IPS-15b (cell line): ENCODE measurements around the gene FAM3B.
"Not testable (repeated sequence)": the region's sequence is repeated elsewhere in the genome, so short reads cannot be mapped to it uniquely, and the experiment has no call there.

ENCODE experiments used
- H3K27me3 ChIP-seq: one replicate; pipeline ENCODE4 v1.6.1; 2013; ENCODE audit warnings: low read length; ENCODE audit not compliant: control insufficient read depth, insufficient read depth
- H3K36me3 ChIP-seq: one replicate; pipeline ENCODE4 v1.6.1; 2013; ENCODE audit warnings: low read length; ENCODE audit not compliant: control insufficient read depth, insufficient read depth
- H3K4me1 ChIP-seq: one replicate; pipeline ENCODE4 v1.6.1; 2013; ENCODE audit warnings: mild to moderate bottlenecking, low read length; ENCODE audit not compliant: control insufficient read depth, insufficient read depth
- H3K4me3 ChIP-seq: one replicate; pipeline ENCODE4 v1.5.1; 2013; ENCODE audit warnings: low read depth, low read length
- H3K9ac ChIP-seq: one replicate; pipeline ENCODE4 v1.6.1; 2013; ENCODE audit warnings: low read depth, mild to moderate bottlenecking, low read length
- H3K9me3 ChIP-seq: one replicate; pipeline ENCODE4 v1.6.1; 2013; ENCODE audit warnings: mild to moderate bottlenecking, low read length; ENCODE audit not compliant: control insufficient read depth, insufficient read depth

FAM3B gene

DNA sequence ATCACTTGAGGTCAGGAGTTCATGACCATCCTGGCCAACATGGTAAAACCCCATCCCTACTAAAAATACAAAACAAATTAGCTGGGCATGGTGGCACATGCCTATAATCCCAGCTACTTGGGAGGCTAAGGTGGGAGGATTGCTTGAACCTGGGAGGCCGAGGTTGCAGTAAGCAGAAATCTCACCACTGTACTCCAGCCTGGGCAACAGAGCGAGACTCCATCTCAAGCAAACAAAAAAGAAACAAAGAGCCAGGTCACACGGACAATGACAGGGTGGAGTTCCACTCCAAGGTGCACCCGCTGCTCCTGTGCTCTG, 43.1 kb downstream of the FAM3B start:
- not testable (repeated sequence) for H3K4me1 ChIP-seq, H3K36me3 ChIP-seq, H3K9ac ChIP-seq, H3K9me3 ChIP-seq, H3K27me3 ChIP-seq, H3K4me3 ChIP-seq

DNA sequence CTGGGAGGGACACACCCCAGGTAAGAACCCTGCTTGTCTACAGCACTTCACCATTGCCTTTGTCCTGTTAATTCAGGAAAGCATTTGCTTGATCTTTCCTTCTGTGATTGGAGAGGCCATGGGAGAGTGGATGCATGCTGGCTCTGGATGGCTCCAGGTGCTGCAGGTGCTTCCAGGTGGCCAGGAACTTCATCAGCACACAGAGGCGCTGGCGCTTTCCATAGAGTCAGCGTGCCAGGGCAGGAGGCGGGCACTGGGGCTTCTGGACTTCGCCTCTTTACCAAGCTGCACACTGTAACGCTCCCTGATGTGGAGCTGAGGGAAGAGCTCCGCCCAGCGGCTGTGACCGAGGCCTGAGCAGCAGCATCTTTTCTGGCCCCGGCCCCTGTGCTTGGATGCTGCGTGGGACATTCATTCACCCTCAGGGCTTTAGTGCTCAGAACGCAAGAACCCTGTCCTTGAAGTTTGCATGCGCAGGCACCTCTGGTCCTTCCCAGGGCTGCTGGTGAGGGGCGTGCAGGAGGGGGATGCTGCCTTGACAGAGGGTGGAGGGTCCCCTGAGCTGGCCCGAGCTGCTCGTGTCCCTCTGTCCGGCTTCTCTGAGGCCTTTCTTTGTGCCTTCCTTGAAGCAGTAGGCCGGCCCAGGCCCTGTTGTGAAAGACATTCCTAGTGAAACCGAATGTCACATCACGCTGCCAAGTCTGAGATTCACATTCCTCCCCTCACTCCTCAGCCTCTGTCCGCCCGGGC, 43.6 kb downstream of the FAM3B start:
- no peaks in the 10 kb centered on the region for H3K36me3 ChIP-seq
- H3K4me3 ChIP-seq = no peak overlapping the region
- no peaks in the 10 kb centered on the region for H3K27me3 ChIP-seq
- peaks cover 2% of the 10 kb centered on the region for H3K4me1 ChIP-seq
- no peaks in the 10 kb centered on the region for H3K9me3 ChIP-seq
- H3K9ac ChIP-seq = no peak overlapping the region

DNA sequence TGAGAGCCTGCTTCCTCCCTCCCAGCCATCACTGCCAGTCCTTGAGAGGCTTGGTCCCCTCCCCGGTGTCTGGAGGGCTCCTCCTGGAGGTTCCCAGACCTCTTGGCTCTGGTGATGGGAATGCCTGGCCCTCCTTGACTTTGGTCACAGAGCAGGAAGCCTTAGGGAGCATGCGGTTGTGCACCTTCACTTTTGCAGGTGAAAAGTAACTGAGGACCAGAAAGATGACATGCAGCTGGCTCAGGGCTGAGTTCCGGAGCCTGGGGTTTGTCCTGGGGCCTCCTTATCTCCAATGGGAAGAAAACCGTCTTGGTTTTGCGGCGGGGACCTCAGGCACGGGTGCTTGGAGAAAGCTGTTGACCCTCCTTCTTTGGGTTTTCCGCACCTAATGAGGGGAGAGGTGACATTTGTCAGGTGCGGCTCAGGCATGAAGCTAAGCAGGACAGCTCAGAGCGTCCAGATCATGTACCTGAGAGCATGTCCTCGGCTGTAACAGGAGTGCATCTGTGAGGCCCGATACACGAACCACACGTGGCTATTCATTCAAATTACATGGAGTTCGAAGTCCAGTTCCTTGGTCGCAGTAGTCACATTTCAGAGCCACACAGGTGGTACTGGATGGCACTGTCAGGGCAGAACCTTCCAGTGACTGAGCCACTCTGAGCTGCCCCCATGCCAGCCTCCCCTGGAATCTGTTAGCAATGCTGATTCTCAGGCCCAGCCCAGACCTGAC, 44.6 kb downstream of the FAM3B start:
- H3K9ac ChIP-seq = no peak overlapping the region
- H3K9me3 ChIP-seq = no peaks in the 10 kb centered on the region
- peaks cover 2% of the 10 kb centered on the region for H3K4me1 ChIP-seq
- H3K27me3 ChIP-seq = no peaks in the 10 kb centered on the region
- H3K4me3 ChIP-seq = no peak overlapping the region
- no peaks in the 10 kb centered on the region for H3K36me3 ChIP-seq

DNA sequence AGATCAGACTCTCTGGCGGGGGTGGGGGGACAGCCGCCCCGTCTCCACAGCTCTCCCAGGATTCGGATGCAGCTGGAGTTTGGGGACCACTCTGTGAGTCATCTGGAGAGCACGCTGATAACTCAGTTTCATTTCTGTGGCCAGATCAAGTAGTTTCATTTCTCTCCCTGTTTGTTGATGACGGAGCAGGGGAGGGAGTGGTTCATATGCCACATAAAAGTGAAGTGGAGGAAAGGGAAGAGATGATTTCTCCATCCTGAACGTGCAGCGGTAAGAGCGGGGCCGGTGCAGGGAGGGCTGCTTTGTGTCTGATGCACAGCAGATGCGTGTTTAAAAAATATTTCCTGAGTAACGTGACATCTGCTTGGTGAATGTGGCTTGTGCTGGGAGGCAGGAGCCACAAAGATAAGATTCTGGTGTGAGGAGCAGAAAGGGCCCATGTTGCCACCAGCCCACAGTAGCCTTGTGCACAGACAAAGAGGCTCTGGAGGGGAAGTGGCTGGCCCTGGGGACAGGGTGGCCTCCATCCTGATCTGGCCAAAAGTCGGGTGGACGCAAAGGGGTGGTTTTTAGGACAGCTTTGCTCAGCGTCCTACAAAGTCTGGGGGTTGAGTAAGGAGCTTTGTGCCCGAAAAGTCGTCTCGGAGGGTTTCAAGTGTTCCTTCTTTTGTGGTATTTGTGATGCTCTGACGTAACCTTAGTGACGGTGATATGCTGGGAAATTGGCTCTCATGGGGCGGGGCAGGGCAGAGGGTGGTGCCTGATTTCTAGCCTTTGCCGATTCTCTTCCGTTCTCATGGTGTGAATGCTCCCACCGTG, 45.4 kb downstream of the FAM3B start, which contains the start of gene MX2:
TSS of gene MX2 (plus strand) at position 242 of the 819 bp plus-strand sequence. CDS start 14,880 bp downstream, outside the sequence.
- no peak within 1 kb of the TSS for H3K9ac ChIP-seq
- no peak within 1 kb of the TSS for H3K4me3 ChIP-seq
- no peaks in the 10 kb centered on the region for H3K36me3 ChIP-seq
- no peaks in the 10 kb centered on the region for H3K9me3 ChIP-seq
- peaks cover 2% of the 10 kb centered on the region for H3K4me1 ChIP-seq
- H3K27me3 ChIP-seq = no peaks in the 10 kb centered on the region

DNA sequence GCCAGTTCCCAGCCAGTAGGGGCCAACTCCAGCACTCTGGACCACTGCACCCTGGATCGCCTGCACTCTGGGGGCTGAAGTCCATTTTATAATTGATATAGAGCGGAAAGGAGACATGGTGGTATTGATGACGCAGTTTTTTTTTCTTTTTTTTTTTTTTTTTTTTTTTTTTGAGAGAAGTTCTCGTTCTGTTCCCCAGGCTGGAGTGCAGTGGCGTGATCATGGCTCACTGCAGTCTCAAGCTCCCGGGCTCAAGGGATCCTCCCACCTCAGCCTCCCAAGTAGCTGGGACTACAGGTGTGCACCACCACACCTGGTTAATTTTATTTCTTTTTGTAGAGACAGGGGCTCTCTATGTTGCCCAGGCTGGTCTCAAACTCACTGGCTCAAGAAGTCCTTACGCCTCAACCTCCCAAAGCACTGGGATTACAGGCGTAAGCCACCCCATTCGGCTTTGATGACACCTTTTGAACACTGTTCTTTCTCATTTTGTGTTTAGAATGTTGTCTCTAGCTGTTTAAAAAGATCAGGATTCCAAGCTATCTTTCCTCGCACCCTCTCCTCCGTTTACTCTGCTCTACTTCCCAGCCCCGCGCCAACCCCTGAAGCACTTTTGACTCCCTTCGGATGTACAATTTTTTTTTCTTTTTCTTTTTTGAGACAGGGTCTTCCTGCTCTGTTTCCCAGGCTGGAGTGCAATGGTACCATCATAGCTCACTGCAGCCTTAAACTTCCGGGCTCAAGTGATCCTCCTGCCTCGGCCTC, 46.2 kb downstream of the FAM3B start:
- Histone ChIP-seq H3K4me1 (peaks cover 2% of the 10 kb centered on the region), H3K27me3 (no peaks in the 10 kb centered on the region), H3K9ac (no peak overlapping the region), H3K4me3 (no peak overlapping the region), H3K36me3 (no peaks in the 10 kb centered on the region), H3K9me3 (no peaks in the 10 kb centered on the region)

DNA sequence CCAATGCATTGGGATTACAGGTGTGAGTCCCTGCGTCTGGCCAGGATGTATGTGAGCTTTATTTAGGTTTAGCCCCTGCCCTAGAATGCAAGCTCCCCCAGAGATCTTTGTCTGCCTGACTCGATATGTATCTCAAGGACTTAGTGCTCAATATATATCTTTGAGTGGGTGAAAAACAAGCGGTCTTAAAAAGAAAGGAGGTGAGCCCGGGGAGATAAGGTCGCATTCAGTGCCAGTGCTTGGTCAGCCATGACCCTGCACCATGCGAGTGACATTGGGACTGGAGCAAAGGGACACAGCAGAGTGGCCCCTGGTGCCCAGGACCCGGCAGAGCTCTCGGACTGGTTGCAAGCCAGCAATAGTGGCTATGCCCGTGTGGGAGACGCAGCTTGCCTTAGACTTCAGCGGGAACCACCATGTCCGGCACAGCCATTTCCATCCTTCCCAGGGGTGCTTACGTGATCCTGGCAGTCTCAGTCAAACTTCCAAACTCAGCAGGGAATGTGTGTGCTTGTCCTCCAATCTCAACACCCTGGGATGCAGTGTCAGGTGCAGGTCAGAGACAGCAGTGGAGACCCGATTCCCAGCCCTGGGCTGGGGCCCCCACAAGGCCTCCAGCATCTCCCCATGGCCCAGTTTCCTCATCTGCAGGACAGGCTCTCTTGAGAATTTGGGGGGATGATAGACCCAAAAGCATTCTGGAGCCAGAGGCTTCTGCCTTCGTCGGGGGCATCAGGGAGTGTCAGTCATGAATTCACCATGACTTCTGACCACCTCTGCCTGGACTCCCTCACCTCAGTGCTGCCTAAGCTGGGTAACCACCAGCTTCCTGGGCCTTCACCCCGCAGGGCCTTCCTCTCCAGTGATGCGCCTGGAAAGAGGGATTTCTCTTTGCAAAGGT, 47.0 kb downstream of the FAM3B start:
- H3K4me3 ChIP-seq = no peak overlapping the region
- H3K27me3 ChIP-seq = no peaks in the 10 kb centered on the region

DNA sequence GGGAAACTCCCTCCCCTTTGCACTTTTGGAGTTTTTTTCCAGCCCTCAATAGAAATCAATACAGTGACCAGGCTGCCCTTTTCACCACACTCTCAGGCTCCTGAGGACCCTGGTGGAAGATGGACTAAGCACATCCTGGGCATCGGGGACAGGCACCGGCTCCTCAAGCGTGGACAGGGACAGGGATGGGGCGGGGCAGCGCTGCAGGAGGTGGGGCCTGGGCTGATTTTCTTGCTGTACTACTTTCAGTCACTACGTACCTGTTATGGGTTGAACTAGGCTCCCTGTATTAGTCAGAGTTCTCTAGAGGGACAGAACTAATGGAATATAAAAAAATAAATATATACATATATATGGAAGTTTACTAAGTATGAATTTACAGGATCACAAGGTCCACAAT, 47.7 kb downstream of the FAM3B start:
- no peaks in the 10 kb centered on the region for H3K36me3 ChIP-seq
- no peaks in the 10 kb centered on the region for H3K27me3 ChIP-seq
- H3K4me1 ChIP-seq = peaks cover 2% of the 10 kb centered on the region
- H3K4me3 ChIP-seq = no peak overlapping the region
- H3K9ac ChIP-seq = no peak overlapping the region
- H3K9me3 ChIP-seq = no peaks in the 10 kb centered on the region

More for the DNA sequence above, 47.0 kb downstream of the FAM3B start:
- Histone ChIP-seq H3K9ac (no peak overlapping the region), H3K4me1 (peaks cover 2% of the 10 kb centered on the region), H3K36me3 (no peaks in the 10 kb centered on the region), H3K9me3 (no peaks in the 10 kb centered on the region)

DNA sequence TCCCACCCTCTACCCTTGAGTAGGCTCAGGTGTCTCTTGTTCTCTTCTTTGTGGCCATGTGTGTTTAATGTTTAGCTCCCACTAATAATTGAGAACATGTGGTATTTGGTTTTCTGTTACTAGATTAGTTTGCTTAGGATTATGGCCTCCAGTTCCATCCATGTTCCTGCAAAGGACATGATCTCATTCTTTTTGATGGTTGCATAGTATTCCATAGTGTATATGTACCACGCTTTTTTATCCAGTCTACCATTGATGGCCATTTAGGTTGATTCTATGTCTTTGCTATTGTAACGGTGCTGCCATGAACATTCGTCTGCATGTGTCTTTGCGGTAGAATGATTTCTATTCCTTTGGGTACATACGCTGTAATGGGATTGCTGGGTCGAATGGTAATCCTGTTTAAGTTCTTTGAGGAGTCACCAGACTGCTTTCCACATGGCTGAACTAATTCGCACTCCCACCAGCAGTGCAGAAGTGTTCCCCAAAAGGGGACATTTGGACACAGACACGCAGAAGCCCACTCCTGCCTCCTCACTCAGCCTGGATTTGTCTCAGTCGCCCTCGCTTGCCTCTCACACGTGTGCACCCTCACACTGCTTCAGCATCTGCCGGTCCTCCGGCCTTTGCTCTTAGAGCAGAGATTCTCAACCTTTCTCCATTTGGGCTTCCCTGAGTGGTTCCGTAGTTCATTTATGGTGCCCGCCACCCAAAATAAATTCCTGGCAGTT, 48.9 kb downstream of the FAM3B start:
- no peaks in the 10 kb centered on the region for H3K9me3 ChIP-seq

DNA sequence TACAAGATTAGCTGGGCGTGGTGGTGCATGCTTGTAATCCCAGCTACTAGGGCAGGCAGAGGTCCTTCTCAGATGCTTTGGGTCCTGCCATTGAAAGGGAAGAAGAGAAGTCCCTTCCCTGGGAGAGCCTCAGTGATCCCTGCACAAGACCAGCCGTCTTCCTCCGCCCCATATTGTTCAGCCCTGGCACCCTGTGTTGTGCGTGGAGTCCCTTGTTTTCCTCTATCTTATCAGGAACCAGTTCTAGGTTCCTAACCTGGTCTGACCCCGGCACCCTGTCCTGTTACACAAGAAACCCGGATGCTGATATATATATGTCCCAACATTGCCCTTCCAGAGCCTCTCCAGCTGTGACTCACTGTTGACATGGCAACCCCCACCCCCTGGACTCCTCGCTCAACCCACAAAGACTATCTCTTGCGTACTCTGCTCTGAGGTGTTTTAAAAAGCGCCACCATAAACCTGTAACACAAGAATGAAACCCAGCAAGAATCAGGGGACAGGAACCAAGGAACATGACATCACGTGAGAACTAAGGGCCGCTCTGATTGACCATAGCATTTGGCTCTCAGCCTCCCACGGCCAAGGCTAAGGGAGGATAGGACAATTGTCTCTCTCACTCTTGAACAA, 50.0 kb downstream of the FAM3B start:
- Histone ChIP-seq H3K9me3 (no peaks in the 10 kb centered on the region), H3K36me3 (no peaks in the 10 kb centered on the region), H3K27me3 (peaks cover 6% of the 10 kb centered on the region), H3K4me1 (no peaks in the 10 kb centered on the region), H3K4me3 (no peak overlapping the region), H3K9ac (no peak overlapping the region)

More for the DNA sequence above, 48.9 kb downstream of the FAM3B start:
- Histone ChIP-seq H3K27me3 (peaks cover 6% of the 10 kb centered on the region), H3K4me3 (no peak overlapping the region), H3K36me3 (no peaks in the 10 kb centered on the region), H3K9ac (no peak overlapping the region), H3K4me1 (no peaks in the 10 kb centered on the region)
